CD4-positive, CD25-positive, alpha-beta regulatory T cell (primary cell): Measurements from ENCODE around the gene KIFC3. TPM values are rescaled to one million over a fixed set of nuclear protein-coding genes. Genes with fewer than 3 reads are reported as not detected.
A peak's percentile ranks its signal among the peaks of the same experiment; 100 is the strongest.
"Not testable (repeated sequence)": the region's sequence is repeated elsewhere in the genome, so short reads cannot be mapped to it uniquely, and the experiment has no call there.

Experiments used
- ATAC-seq, 2 donors: fragments of 150-1000 bp; cut with Tn5 transposase; one replicate each; pipeline ENCODE4 v1.10.0; 2021; ENCODE audit warnings: low read depth in 2 of 2, moderate number of reproducible peaks in 2 of 2, moderate library complexity in 1 of 2
- DNase-seq, 3 donors: peaks; one replicate each; pipeline versions ENCODE4 v3.0.0 to v3.0.0-alpha.2; 2012 to 2022; ENCODE audit warnings: mixed read lengths in 1 of 3
- H3K27ac ChIP-seq: one replicate; pipeline ENCODE4 v1.7.0; 2013; ENCODE audit warnings: mild to moderate bottlenecking, low read length; ENCODE audit not compliant: insufficient read depth, poor library complexity, severe bottlenecking
- H3K27me3 ChIP-seq: one replicate; pipeline ENCODE4 v1.7.0; 2013; ENCODE audit warnings: low read length; ENCODE audit not compliant: control insufficient read depth, insufficient read depth
- H3K36me3 ChIP-seq: one replicate; pipeline ENCODE4 v1.7.0; 2013; ENCODE audit warnings: mild to moderate bottlenecking, low read length, moderate library complexity; ENCODE audit not compliant: control insufficient read depth, insufficient read depth
- H3K4me1 ChIP-seq: 2 replicates; pipeline ENCODE4 v1.7.0; 2013; ENCODE audit warnings: mild to moderate bottlenecking, low read length; ENCODE audit not compliant: insufficient read depth, control insufficient read depth, poor library complexity, severe bottlenecking
- H3K4me3 ChIP-seq: one replicate; pipeline ENCODE4 v1.7.0; 2013; ENCODE audit warnings: low read depth, mild to moderate bottlenecking, low read length, moderate library complexity
- H3K9me3 ChIP-seq, 2 experiments: 1 replicate in 1 of 2; 2 replicates in 1 of 2; pipeline ENCODE4 v1.7.0; 2013; ENCODE audit warnings: low read length in 2 of 2, mild to moderate bottlenecking in 1 of 2, moderate library complexity in 1 of 2; ENCODE audit not compliant: control insufficient read depth in 2 of 2
- H3K27ac Mint-ChIP-seq, 3 donors: one replicate each; pipeline ENCODE4 v1.8.0; 2020 to 2022; ENCODE audit warnings: mild to moderate bottlenecking in 3 of 3, mixed read lengths in 3 of 3, moderate library complexity in 2 of 3
- H3K27me3 Mint-ChIP-seq: one replicate; pipeline ENCODE4 v1.8.0; 2022; ENCODE audit warnings: mild to moderate bottlenecking, mixed read lengths
- H3K36me3 Mint-ChIP-seq: one replicate; pipeline ENCODE4 v1.8.0; 2020; ENCODE audit warnings: mixed read lengths
- H3K4me1 Mint-ChIP-seq, 4 donors: one replicate each; pipeline ENCODE4 v1.8.0; 2020 to 2022; ENCODE audit warnings: mixed read lengths in 4 of 4, mild to moderate bottlenecking in 1 of 4
- H3K4me3 Mint-ChIP-seq, 4 donors: one replicate each; pipeline ENCODE4 v1.8.0; 2020 to 2022; ENCODE audit warnings: mild to moderate bottlenecking in 4 of 4, mixed read lengths in 4 of 4, moderate library complexity in 3 of 4
- H3K9me3 Mint-ChIP-seq, 7 donors: one replicate each; pipeline ENCODE4 v1.8.0; 2020 to 2022; ENCODE audit warnings: mixed read lengths in 7 of 7, mild to moderate bottlenecking in 3 of 7, moderate library complexity in 2 of 7
- polyA plus RNA-seq, 4 donors: library from polyadenylated mRNA; unstranded; fragments of 300-500 nt; fragmentation: Illumina TruSeq; gene quantifications; one replicate each; pipeline ENCODE4 v1.2.3, GENCODE V29; 2021
- total RNA-seq: library from RNA; stranded (reverse); gene quantifications from one replicate; pipeline ENCODE4 v1.2.3, GENCODE V29; 2022

KIFC3 gene
- total and polyA plus RNA-seq, 5 donors from 2014 or later = 1.2 TPM; not detected in 4

DNA sequence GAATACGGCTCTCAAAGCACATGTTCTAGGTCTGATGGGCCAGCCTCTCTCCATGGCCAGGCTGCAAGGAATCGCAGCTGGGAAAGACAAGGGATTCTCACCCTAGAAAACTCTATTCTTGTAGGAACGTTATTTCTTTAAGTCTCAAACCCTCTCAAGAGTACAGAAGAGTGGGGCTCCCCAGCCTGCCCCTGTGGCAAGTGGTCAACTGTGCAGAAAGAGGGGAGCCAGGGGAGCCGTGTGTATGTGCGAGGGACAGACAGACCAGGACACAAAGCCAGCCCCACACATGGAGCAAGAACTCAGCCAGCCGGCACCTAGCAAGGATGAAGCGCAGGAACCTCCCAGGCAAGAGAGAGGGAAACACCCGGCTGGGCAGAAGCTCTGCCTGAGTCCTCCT is 16.4 kb downstream of the KIFC3 start:
- Histone ChIP-seq H3K27me3 (no peaks in the 10 kb centered on the region), H3K36me3 (no peaks in the 10 kb centered on the region), H3K27ac (no peak overlapping the region), H3K4me3 (no peak overlapping the region), H3K9me3 (no peaks in the 10 kb centered on the region), H3K4me1 (no peaks in the 10 kb centered on the region)
- Mint-ChIP-seq H3K36me3 (no peaks in the 10 kb centered on the region), H3K9me3 (peaks cover 0 to 1% (median 0%) of the 10 kb centered on the region in 7 donors), H3K27me3 (peaks cover 9% of the 10 kb centered on the region), H3K4me3 (no peak overlapping the region), H3K27ac (peak overlapping the region in 1 of 3 donors; percentile 65), H3K4me1 (no peaks in the 10 kb centered on the region)
- ATAC-seq = no peak
- DNase-seq = no peak

DNA sequence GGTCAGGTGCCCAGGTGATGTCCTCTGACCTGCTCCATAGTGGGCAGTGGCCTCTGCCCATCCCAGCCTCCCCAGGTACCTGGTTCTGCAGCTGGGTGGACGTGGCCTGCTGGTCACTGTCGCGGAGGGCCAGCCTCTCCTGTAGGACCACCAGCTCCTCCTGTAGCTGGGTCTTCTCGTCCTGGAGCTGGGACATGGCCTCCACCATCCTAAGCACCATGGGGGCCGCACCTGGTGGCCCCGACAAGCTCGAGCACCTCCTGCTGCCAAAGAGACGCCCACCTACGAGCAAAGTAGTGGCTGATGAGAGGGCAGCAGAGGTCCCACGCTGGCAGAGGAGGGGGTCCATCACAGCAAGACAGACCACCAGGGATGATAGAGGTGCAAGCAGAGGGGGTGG is 16.9 kb downstream of the KIFC3 start:
- no peaks in the 10 kb centered on the region for H3K4me1 Mint-ChIP-seq
- no peaks in the 10 kb centered on the region for H3K9me3 ChIP-seq
- H3K36me3 ChIP-seq = no peaks in the 10 kb centered on the region
- ATAC-seq (no peak), DNase-seq (no peak)
- H3K4me3 Mint-ChIP-seq = no peak overlapping the region
- H3K27me3 ChIP-seq = no peaks in the 10 kb centered on the region
- no peak overlapping the region for H3K27ac Mint-ChIP-seq
- no peak overlapping the region for H3K27ac ChIP-seq
- no peaks in the 10 kb centered on the region for H3K4me1 ChIP-seq
- peaks cover 0 to 1% (median 0%) of the 10 kb centered on the region in 7 donors for H3K9me3 Mint-ChIP-seq
- H3K4me3 ChIP-seq = no peak overlapping the region
- H3K27me3 Mint-ChIP-seq = peaks cover 9% of the 10 kb centered on the region
- H3K36me3 Mint-ChIP-seq = no peaks in the 10 kb centered on the region

DNA sequence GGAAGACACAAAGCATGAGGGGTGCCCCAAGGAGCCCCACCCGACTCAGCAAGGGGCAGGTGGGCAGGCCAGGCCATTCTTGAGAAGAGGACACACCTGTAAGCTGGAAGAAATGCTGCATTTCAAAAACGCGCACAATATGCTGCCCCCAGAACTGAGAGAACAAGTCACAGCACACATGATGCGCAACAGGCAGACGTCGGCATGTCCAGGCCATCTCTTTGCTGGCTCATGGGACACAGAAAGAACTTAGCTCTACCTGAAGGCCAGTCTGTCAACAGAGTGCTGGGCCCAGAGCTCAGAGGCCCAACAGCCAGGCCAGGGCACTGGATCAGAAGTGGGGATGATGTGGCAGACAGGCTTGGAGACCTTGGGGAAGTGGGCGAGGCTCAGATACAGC is 18.0 kb downstream of the KIFC3 start:
- ATAC-seq (no peak), DNase-seq (no peak)
- Mint-ChIP-seq H3K36me3 (no peaks in the 10 kb centered on the region), H3K27ac (no peak overlapping the region), H3K9me3 (peaks cover 0 to 1% (median 0%) of the 10 kb centered on the region in 7 donors), H3K4me1 (no peaks in the 10 kb centered on the region), H3K4me3 (no peak overlapping the region), H3K27me3 (peaks cover 9% of the 10 kb centered on the region)
- Histone ChIP-seq H3K4me3 (no peak overlapping the region), H3K36me3 (no peaks in the 10 kb centered on the region), H3K27me3 (no peaks in the 10 kb centered on the region), H3K9me3 (no peaks in the 10 kb centered on the region), H3K27ac (no peak overlapping the region), H3K4me1 (no peaks in the 10 kb centered on the region)

GRCh38 chr16:57783883-57784282 is 18.4 kb downstream of the KIFC3 start:
- Histone ChIP-seq H3K36me3 (no peaks in the 10 kb centered on the region), H3K27ac (no peak overlapping the region), H3K9me3 (no peaks in the 10 kb centered on the region), H3K27me3 (no peaks in the 10 kb centered on the region), H3K4me1 (no peaks in the 10 kb centered on the region), H3K4me3 (no peak overlapping the region)
- no peak overlapping the region for H3K27ac Mint-ChIP-seq
- DNase-seq (no peak), ATAC-seq (no peak)
- peaks cover 0 to 1% (median 0%) of the 10 kb centered on the region in 7 donors for H3K9me3 Mint-ChIP-seq
- peaks cover 9% of the 10 kb centered on the region for H3K27me3 Mint-ChIP-seq
- H3K4me1 Mint-ChIP-seq = no peaks in the 10 kb centered on the region
- H3K4me3 Mint-ChIP-seq = no peak overlapping the region
- no peaks in the 10 kb centered on the region for H3K36me3 Mint-ChIP-seq

DNA sequence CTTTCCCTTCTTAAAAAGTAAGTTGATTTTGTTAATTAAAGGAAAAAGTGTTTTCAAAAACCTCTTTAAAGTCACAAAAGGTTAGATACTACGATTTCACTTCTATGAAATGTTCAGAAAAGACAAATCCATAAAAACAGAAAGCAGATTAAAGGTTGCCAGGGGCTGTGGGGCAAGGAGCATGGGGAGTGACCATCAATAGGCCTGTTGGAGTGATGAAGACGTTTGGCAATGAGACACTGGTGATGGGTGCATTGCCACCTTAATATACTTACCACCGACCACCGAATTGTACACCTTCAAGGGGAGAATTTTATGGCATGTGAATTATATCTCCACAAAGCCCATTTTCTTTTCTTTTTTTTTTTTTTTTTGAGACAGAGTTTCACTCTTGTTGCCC is 19.2 kb downstream of the KIFC3 start:
- Mint-ChIP-seq H3K27ac (peak overlapping the region in 1 of 3 donors; percentile 32), H3K9me3 (peaks cover 0 to 1% (median 0%) of the 10 kb centered on the region in 7 donors), H3K36me3 (no peaks in the 10 kb centered on the region), H3K4me3 (no peak overlapping the region), H3K4me1 (no peaks in the 10 kb centered on the region), H3K27me3 (peaks cover 9% of the 10 kb centered on the region)
- Histone ChIP-seq H3K9me3 (no peaks in the 10 kb centered on the region), H3K4me3 (no peak overlapping the region), H3K27me3 (no peaks in the 10 kb centered on the region), H3K27ac (no peak overlapping the region), H3K36me3 (no peaks in the 10 kb centered on the region), H3K4me1 (no peaks in the 10 kb centered on the region)
- DNase-seq (no peak), ATAC-seq (no peak)

DNA sequence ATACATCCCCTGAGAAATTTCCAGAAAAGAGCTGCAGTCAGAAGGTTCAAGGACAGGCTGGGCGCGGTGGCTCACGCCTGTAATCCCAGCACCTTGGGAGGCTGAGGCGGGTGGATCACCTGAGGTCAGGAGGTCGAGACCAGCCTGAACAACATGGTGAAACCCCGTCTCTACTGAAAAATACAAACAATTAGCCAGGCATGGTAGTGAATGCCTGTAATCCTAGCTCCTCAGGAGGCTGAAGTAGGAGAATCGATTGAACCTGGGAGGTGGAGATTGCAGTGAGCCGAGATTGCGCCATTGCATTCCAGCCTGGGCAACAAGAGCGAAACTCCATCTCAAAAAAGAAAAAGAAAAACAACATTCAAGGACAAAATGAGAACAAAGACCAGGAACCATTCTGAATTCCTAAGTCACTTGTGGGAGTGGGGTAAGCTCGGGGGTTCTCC is 19.7 kb downstream of the KIFC3 start:
- H3K4me3 Mint-ChIP-seq, H3K4me1 Mint-ChIP-seq, H3K36me3 ChIP-seq: not testable (repeated sequence)

DNA sequence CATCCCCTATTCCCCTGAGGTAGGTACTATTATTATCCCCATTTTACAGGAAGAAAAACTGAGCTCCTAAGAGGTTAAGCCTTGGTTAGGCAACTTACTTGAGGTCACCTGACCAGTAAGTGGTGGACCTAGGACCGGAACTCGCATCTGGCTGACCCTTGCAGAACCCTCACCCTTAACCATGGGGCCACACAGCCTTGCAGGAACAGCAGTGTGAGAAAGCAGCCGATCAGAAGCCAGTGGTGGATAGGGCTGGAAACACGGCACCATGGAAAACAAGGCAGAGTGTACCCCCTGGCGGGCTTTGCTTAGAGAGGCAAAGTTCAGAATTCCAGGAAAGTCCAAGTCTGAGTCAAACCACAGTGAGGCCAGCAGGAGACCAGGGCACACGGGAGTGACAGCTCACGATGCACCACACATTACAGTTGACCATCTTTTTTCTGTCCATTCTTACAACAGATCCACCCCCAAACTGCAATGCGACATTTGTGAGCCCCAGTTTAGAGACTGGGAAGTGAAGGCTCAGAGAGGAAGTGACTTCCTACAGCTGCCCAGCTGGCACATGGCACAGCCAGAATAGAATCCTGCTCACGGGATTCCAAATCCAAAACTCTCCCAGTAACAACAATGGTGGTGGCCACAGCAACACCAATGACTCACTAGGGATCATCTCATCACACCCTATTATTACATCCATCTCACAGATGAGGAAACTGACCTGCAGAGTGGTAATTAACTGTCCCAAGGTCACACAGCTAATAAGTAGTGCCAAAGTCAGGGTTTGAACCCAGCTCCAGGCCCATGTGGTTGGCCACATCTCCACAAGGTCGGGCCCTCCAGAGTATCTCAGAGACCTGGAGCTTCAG is 20.3 kb downstream of the KIFC3 start:
- H3K27me3 ChIP-seq = no peaks in the 10 kb centered on the region
- no peaks in the 10 kb centered on the region for H3K4me1 ChIP-seq
- H3K9me3 ChIP-seq = no peaks in the 10 kb centered on the region
- Mint-ChIP-seq H3K27ac (peak overlapping the region in 1 of 3 donors; percentile 32), H3K36me3 (no peaks in the 10 kb centered on the region), H3K9me3 (peaks cover 0 to 1% (median 0%) of the 10 kb centered on the region in 7 donors), H3K4me1 (no peaks in the 10 kb centered on the region), H3K4me3 (no peak overlapping the region), H3K27me3 (peaks cover 13% of the 10 kb centered on the region)
- H3K27ac ChIP-seq = no peak overlapping the region
- H3K36me3 ChIP-seq = no peaks in the 10 kb centered on the region
- DNase-seq (no peak), ATAC-seq (no peak)
- no peak overlapping the region for H3K4me3 ChIP-seq

More for the DNA sequence above, 19.7 kb downstream of the KIFC3 start:
- not testable (repeated sequence) for H3K9me3 ChIP-seq, DNase-seq, H3K27ac ChIP-seq, H3K4me1 ChIP-seq, H3K4me3 ChIP-seq, H3K27me3 ChIP-seq, H3K9me3 Mint-ChIP-seq, H3K27ac Mint-ChIP-seq, ATAC-seq, H3K36me3 Mint-ChIP-seq
- H3K27me3 Mint-ChIP-seq = peaks cover 13% of the 10 kb centered on the region

DNA sequence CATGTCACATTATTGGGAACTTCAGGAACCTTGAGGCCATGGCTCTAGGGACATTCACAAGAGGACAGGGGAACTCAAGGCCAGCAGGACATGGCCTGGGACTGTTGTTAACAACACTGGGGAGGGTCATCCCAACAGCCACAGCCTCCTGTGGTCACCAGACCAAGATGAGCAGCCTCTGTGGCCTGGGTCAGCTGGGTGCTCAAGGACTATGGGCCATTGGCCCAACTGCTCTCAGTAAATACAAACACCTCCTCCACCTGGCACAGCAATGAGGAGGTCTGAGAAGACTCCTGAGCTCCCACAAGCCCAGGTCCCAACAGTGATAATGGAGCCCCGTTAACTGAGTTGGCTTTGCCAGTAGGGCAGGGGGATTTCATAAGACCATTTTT is 20.9 kb downstream of the KIFC3 start:
- peaks cover 0 to 1% (median 0%) of the 10 kb centered on the region in 7 donors for H3K9me3 Mint-ChIP-seq
- no peak for ATAC-seq
- Histone ChIP-seq H3K4me1 (no peaks in the 10 kb centered on the region), H3K9me3 (no peaks in the 10 kb centered on the region), H3K27ac (no peak overlapping the region), H3K36me3 (no peaks in the 10 kb centered on the region), H3K27me3 (no peaks in the 10 kb centered on the region), H3K4me3 (no peak overlapping the region)
- H3K27me3 Mint-ChIP-seq = peaks cover 13% of the 10 kb centered on the region
- DNase-seq = no peak
- peak overlapping the region in 1 of 3 donors; percentile 32 for H3K27ac Mint-ChIP-seq
- no peaks in the 10 kb centered on the region for H3K36me3 Mint-ChIP-seq
- H3K4me1 Mint-ChIP-seq = no peaks in the 10 kb centered on the region
- no peak overlapping the region for H3K4me3 Mint-ChIP-seq
